CD4-positive, alpha-beta T cell treated with Interleukin-6 at 100 ng/mL for 8 hours (primary cell): ENCODE measurements around the gene PTPRF.

Source experiments
- DNase-seq: peaks from one replicate; pipeline ENCODE4 v3.0.0-alpha.2; 2020; ENCODE audit warnings: mixed read lengths, low spot score

The PTPRF gene

GRCh38 chr1:43582162-43582566 is 51.5 kb downstream of the PTPRF start:
- DNase-seq: no peak

- DNase-seq: no peak
These were observed 52.4 kb downstream of the PTPRF start for GRCh38 chr1:43583058-43583457.

GRCh38 chr1:43584204-43584603 is 53.5 kb downstream of the PTPRF start:
- DNase-seq: no peak

- no peak for DNase-seq
These were observed 54.9 kb downstream of the PTPRF start for GRCh38 chr1:43585557-43585956.

- DNase-seq: no peak
These were observed 55.6 kb downstream of the PTPRF start for GRCh38 chr1:43586136-43586731.

GRCh38 chr1:43587001-43587400 is 56.3 kb downstream of the PTPRF start:
- DNase-seq: no peak

- DNase-seq: no peak
These were observed 56.9 kb downstream of the PTPRF start for GRCh38 chr1:43587594-43587993.

- no peak for DNase-seq
These were observed 57.9 kb downstream of the PTPRF start for GRCh38 chr1:43588592-43588991.

GRCh38 chr1:43590388-43590925 is 59.8 kb downstream of the PTPRF start:
- no peak for DNase-seq

- DNase-seq: no peak
These were observed 60.5 kb downstream of the PTPRF start for GRCh38 chr1:43591181-43591580.

GRCh38 chr1:43592051-43592665 is 61.5 kb downstream of the PTPRF start:
- DNase-seq: no peak

GRCh38 chr1:43592974-43593683 is 62.4 kb downstream of the PTPRF start:
- no peak for DNase-seq

- no peak for DNase-seq
These were observed 65.9 kb downstream of the PTPRF start for GRCh38 chr1:43596579-43596978.

GRCh38 chr1:43597028-43597427 is 66.3 kb downstream of the PTPRF start:
- no peak for DNase-seq

GRCh38 chr1:43597721-43598120 is 67.0 kb downstream of the PTPRF start:
- DNase-seq: no peak

- no peak for DNase-seq
These were observed 67.9 kb downstream of the PTPRF start for GRCh38 chr1:43598622-43599021.

- no peak for DNase-seq
These were observed 69.6 kb downstream of the PTPRF start for GRCh38 chr1:43600033-43601020.

GRCh38 chr1:43602990-43603389 is 72.3 kb downstream of the PTPRF start:
- DNase-seq: no peak

GRCh38 chr1:43604192-43604591 is 73.5 kb downstream of the PTPRF start:
- no peak for DNase-seq

- no peak for DNase-seq
These were observed 74.5 kb downstream of the PTPRF start for GRCh38 chr1:43605157-43605556.

- no peak for DNase-seq
These were observed 75.1 kb downstream of the PTPRF start for GRCh38 chr1:43605766-43606165.

- no peak for DNase-seq
These were observed 75.9 kb downstream of the PTPRF start for GRCh38 chr1:43606624-43607023.
